Endothelial cell of umbilical vein (primary cell): ENCODE results near the gene IQGAP3. TPM values are rescaled to one million over a fixed set of nuclear protein-coding genes. Genes with fewer than 3 reads are reported as not detected.
A peak's percentile ranks its signal among the peaks of the same experiment; 100 is the strongest.

Experiments
- BruUV-seq: library from RNA; stranded (reverse); fragments of 400-500 nt; replicated peaks from 2 replicates; lab custom pipeline; 2021; lab: Mats Ljungman, UMichigan
- CTCF ChIA-PET: fragments of 300-600, 350-600 bp; sonication (Branson Sonifier 250); formaldehyde crosslinking; loops from one replicate; lab custom pipeline; 2021; ENCODE audit warnings: antibody characterized with exemption, inconsistent platforms; lab: Charles Lee
- POLR2A ChIA-PET: fragments of 300-600, 350-600 bp; sonication (Branson Sonifier 250); formaldehyde crosslinking; loops from one replicate; lab custom pipeline; 2021; ENCODE audit warnings: antibody characterized with exemption, inconsistent platforms; lab: Charles Lee
- DNase-seq: peaks from one replicate; pipeline ENCODE4 v3.0.0-alpha.2; 2011; ENCODE audit warnings: low read depth, low spot score
- FAIRE-seq: peaks from 2 replicates; lab custom pipeline; 2011; peaks lifted over from hg19 to GRCh38; lab: Jason Lieb, UNC
- H2AFZ ChIP-seq: 2 replicates; pipeline ENCODE4 v1.6.0; 2012; ENCODE audit warnings: low read depth, low read length, control low read depth, inconsistent platforms
- H3K27ac ChIP-seq: 2 replicates; pipeline ENCODE4 v1.5.1; 2011; ENCODE audit warnings: low read depth, mild to moderate bottlenecking, control low read depth, low read length, moderate library complexity; ENCODE audit not compliant: insufficient read depth
- H3K27me3 ChIP-seq, 2 experiments: 2 replicates each; pipeline versions ENCODE4 v1.6.0 to v1.6.1; 2011; ENCODE audit warnings: low read length in 2 of 2, mixed read lengths in 1 of 2; ENCODE audit not compliant: control insufficient read depth in 2 of 2, insufficient read depth in 2 of 2
- H3K36me3 ChIP-seq, 2 experiments: 2 replicates in 1 of 2; 3 replicates in 1 of 2; pipeline ENCODE4 v1.5.1; 2011; ENCODE audit warnings: low read length in 2 of 2, mild to moderate bottlenecking in 1 of 2, moderate library complexity in 1 of 2; ENCODE audit not compliant: control insufficient read depth in 2 of 2, insufficient read depth in 2 of 2; ENCODE audit errors: extremely low read depth in 1 of 2
- H3K4me1 ChIP-seq: 3 replicates; pipeline ENCODE4 v1.5.1; 2011; ENCODE audit warnings: mild to moderate bottlenecking, low read length; ENCODE audit not compliant: control insufficient read depth, insufficient read depth; ENCODE audit errors: extremely low read depth
- H3K4me2 ChIP-seq: 2 replicates; pipeline ENCODE4 v1.6.1; 2011; ENCODE audit warnings: low read length, control low read depth, mixed read lengths; ENCODE audit not compliant: insufficient read depth
- H3K4me3 ChIP-seq, 3 experiments: fragments of 200-600 bp in 1 of 3; sonication (generic), shearing (Covaris generic) in 1 of 3; replicated peaks in 1 of 3; 2 replicates each; pipeline ENCODE4 v1.5.1; 2011 to 2016; ENCODE audit warnings: control low read depth in 3 of 3, low read length in 3 of 3, mild to moderate bottlenecking in 2 of 3, inconsistent platforms in 1 of 3, low read depth in 1 of 3, moderate library complexity in 1 of 3; ENCODE audit not compliant: insufficient read depth in 1 of 3
- H3K79me2 ChIP-seq: 2 replicates; pipeline ENCODE4 v1.6.0; 2012; ENCODE audit warnings: low read length, inconsistent platforms; ENCODE audit not compliant: control insufficient read depth, insufficient read depth
- H3K9ac ChIP-seq: replicated peaks from 2 replicates; pipeline ENCODE3; 2011; ENCODE audit warnings: low read length, control low read depth; ENCODE audit not compliant: insufficient read depth; ENCODE audit errors: extremely low read depth
- H3K9me1 ChIP-seq: replicated peaks from 3 replicates; pipeline ENCODE4 v1.6.0; 2011; ENCODE audit warnings: mild to moderate bottlenecking, low read length; ENCODE audit not compliant: control insufficient read depth, insufficient read depth; ENCODE audit errors: extremely low read depth
- H3K9me3 ChIP-seq: replicated peaks from 2 replicates; pipeline ENCODE4 v1.5.1; 2012; ENCODE audit warnings: low read length, inconsistent platforms; ENCODE audit not compliant: control insufficient read depth, insufficient read depth
- H4K20me1 ChIP-seq: replicated peaks from 2 replicates; pipeline ENCODE3; 2011; ENCODE audit warnings: mild to moderate bottlenecking, low read length; ENCODE audit not compliant: control insufficient read depth, insufficient read depth; ENCODE audit errors: extremely low read depth
- EZH2 ChIP-seq: IDR thresholded peaks from 2 replicates; pipeline ENCODE4 v1.6.1; 2012; ENCODE audit warnings: borderline replicate concordance, low read depth, mild to moderate bottlenecking, moderate library complexity, low read length, inconsistent platforms; ENCODE audit not compliant: severe bottlenecking
- FOS ChIP-seq: IDR thresholded peaks from 2 replicates; pipeline ENCODE4 v1.6.1; 2011; ENCODE audit warnings: mild to moderate bottlenecking, low read length, moderate library complexity, borderline replicate concordance; ENCODE audit not compliant: insufficient read depth
- GATA2 ChIP-seq: IDR thresholded peaks from 2 replicates; pipeline ENCODE4 v1.7.0; 2011; ENCODE audit warnings: low read depth, mild to moderate bottlenecking, moderate library complexity, mixed read lengths, low read length; ENCODE audit not compliant: insufficient read length, insufficient read depth
- JUN ChIP-seq: IDR thresholded peaks from 2 replicates; pipeline ENCODE4 v1.6.1; 2011; ENCODE audit warnings: borderline replicate concordance, low read depth; ENCODE audit not compliant: insufficient read length, insufficient read depth
- MAX ChIP-seq: IDR thresholded peaks from 2 replicates; pipeline ENCODE4 v1.6.1; 2011; ENCODE audit not compliant: insufficient read depth, insufficient read length
- MYC ChIP-seq: IDR thresholded peaks from one replicate; pipeline ENCODE4 v1.6.1; 2011; ENCODE audit warnings: mild to moderate bottlenecking, low read depth, low read length
- POLR2A ChIP-seq: IDR thresholded peaks from 2 replicates; pipeline ENCODE4 v1.6.1; 2012; ENCODE audit warnings: low read depth, mild to moderate bottlenecking, control low read depth, low read length
- POLR2AphosphoS5 ChIP-seq: IDR thresholded peaks from 2 replicates; pipeline ENCODE4 v1.6.1; 2012; ENCODE audit warnings: low read depth, mild to moderate bottlenecking, control low read depth, low read length, moderate library complexity; ENCODE audit not compliant: insufficient read depth
- dilution Hi-C: fragments of 300-500 bp; cut with MboI; formaldehyde crosslinking; loops from one replicate; pipeline ENCODE4 v1.15.0; 2019; ENCODE audit warnings: low sequenced_read_pairs; ENCODE audit not compliant: extremely low pct_ligation_motif_present
- intact Hi-C: fragments of 100-400 bp; cut with micrococcal nuclease; formaldehyde crosslinking; loops from one replicate; pipeline ENCODE4 v1.10.0; 2022
- polyA plus RNA-seq, 4 experiments: library from polyadenylated mRNA; depleted of rRNA in 3 of 4; stranded (reverse) in 3 of 4; unstranded in 1 of 4; fragments of >200 nt; gene quantifications; 2 replicates each; pipeline versions ENCODE4 v1.2.1 to v1.2.3, GENCODE V29; 2011 to 2012; ENCODE audit warnings: missing spikeins in 1 of 4
- total RNA-seq: library from RNA; stranded (reverse); gene quantifications from 2 replicates; pipeline ENCODE4 v1.2.3, GENCODE V29; 2021
- TF ChIP-seq, protein P1 (sequence below), 2 donors: IDR thresholded peaks; 1 replicate in 1 of 2; 2 replicates in 1 of 2; pipeline ENCODE4 v1.5.1; 2011; ENCODE audit warnings: low read length in 2 of 2, mild to moderate bottlenecking in 2 of 2, moderate library complexity in 2 of 2, control low read depth in 1 of 2, inconsistent platforms in 1 of 2, low read depth in 1 of 2; ENCODE audit not compliant: insufficient read depth in 1 of 2; ENCODE audit errors: extremely low read depth in 1 of 2

IQGAP3 gene
- total and polyA plus RNA-seq, 2 donors (not counting 3 experiments of a cell fraction or from before 2014, with no cell fraction given), result 28.3 to 60.7 TPM

DNA sequence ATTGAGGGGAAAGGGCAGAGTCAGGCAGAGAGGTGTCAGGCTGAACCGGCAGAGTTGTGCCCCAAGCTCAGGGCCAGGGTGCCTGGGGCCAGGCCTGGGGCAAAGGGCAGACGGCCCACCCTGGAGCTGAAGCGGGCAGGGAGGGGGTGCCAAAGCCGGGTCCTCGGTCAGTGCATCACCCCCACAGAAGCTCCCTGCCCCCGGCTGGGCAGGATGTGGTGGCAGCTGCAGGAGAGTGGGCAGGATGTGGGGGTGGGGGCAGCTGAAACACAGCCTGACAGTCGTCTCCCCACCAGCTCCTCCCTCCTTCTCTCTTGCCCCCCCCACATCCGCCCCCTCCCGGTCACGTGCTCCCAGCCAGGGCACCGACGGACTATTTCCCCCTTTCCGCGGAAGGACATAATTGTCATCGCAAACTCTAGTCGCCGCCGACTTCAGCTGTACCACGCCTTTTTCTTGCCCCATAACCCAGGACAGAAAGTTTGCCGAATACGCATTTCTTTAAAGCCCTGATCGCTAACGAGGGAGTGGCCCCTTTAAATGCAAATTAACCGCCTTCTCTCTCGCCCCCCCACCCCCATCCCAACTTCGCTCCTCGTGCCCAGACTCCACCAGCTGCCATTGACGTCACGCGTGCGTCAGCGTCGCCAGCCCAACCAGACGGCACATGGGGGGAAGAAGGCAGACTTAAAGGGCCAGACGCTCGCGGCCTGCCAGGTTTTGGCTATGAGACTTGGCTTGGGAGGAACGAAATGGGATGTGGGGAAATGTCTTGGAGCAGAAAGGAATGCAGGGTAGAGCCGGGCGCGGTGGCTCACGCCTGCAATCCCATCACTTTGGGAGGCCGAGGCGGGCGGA, 67.3 kb downstream of the IQGAP3 start:
- BruUV-seq, result no TSS peak
- peaks cover 5% of the 10 kb centered on the region for H3K79me2 ChIP-seq
- FAIRE-seq (peak; percentile 99), DNase-seq (peak; percentile 98)
- ChIA-PET CTCF (interaction anchor here (0.9 to 1.4 kb wide), 6 partner anchors 9 to 119 kb away, joined by 3 to 21 read pairs (median 4); no protein-coding TSS in a partner anchor), POLR2A (interaction anchor here (0.6 to 1.4 kb wide), 3 partner anchors 14 to 48 kb away, joined by 3 to 5 read pairs (median 4); no protein-coding TSS in a partner anchor)
- peak overlapping the region; percentile 100 for H3K27ac ChIP-seq
- dilution Hi-C loops, result no loop called here
- H3K4me1 ChIP-seq, result peaks cover 38% of the 10 kb centered on the region
- peak overlapping the region; percentile 98 for H3K9ac ChIP-seq
- peak overlapping the region; percentile 26 for H3K4me2 ChIP-seq
- H3K27me3 ChIP-seq, result no peaks in the 10 kb centered on the region
- peak overlapping the region; percentile 67 for H2AFZ ChIP-seq
- H3K36me3 ChIP-seq, result no peaks in the 10 kb centered on the region
- H3K9me3 ChIP-seq, result no peaks in the 10 kb centered on the region
- H3K9me1 ChIP-seq, result no peaks in the 10 kb centered on the region
- TF ChIP-seq, protein P1, sequence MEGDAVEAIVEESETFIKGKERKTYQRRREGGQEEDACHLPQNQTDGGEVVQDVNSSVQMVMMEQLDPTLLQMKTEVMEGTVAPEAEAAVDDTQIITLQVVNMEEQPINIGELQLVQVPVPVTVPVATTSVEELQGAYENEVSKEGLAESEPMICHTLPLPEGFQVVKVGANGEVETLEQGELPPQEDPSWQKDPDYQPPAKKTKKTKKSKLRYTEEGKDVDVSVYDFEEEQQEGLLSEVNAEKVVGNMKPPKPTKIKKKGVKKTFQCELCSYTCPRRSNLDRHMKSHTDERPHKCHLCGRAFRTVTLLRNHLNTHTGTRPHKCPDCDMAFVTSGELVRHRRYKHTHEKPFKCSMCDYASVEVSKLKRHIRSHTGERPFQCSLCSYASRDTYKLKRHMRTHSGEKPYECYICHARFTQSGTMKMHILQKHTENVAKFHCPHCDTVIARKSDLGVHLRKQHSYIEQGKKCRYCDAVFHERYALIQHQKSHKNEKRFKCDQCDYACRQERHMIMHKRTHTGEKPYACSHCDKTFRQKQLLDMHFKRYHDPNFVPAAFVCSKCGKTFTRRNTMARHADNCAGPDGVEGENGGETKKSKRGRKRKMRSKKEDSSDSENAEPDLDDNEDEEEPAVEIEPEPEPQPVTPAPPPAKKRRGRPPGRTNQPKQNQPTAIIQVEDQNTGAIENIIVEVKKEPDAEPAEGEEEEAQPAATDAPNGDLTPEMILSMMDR (IDR thresholded peaks at IDR 0.05; ENCODE audit: extremely low read depth in 1 of 2, insufficient read depth in 1 of 2, low read depth in 1 of 2, low read length in 2 of 2), result no peak
- TF ChIP-seq POLR2AphosphoS5 (peak; percentile 93), MAX (peak; percentile 61), MYC (no peak), POLR2A (peak; percentile 23), EZH2 (no peak), JUN (no peak), FOS (peak; percentile 34), GATA2 (no peak)
- intact Hi-C loops, result loop anchor here (1.0 to 10.0 kb wide), 6 partner anchors 25 to 390 kb away; partner anchors contain the start of genes CCT3, NAXE, PEAR1 and TSACC
- H3K4me3 ChIP-seq, result peak overlapping the region in 1 of 3 experiments; percentile 3
- no peaks in the 10 kb centered on the region for H4K20me1 ChIP-seq
